ENCODE data around the gene DNAJC30. TPM values are rescaled to one million over a fixed set of nuclear protein-coding genes. Genes with fewer than 3 reads are reported as not detected.

DNAJC30 gene
- total RNA-seq, 1 experiment from 2014 or later = 15.9 TPM

DNA sequence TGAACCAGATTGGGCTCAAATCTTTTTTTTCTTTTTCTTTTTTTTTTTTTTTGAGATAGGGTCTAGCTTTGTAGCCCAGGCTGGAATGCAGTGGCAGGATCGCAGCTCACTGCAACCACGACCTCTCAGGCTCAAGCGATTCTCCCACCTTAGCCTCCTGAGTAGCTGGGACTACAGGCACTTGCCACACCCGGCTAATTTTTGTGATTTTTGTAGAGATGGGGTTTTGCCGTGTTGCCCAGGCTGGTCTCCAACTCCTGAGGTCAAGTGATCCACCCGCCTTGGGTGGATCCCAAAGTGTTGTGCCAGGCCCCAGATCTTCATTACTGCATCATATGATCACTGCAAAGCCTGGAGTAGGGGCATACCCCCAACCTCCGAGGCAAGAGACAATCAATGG, 2.8 kb downstream of the DNAJC30 start:
- no peak overlapping the region for H3K4me3 Mint-ChIP-seq (ENCODE audit: unreplicated experiment)
- no peak overlapping the region for H3K27ac Mint-ChIP-seq (ENCODE audit: unreplicated experiment)
- ChIA-PET CTCF (no interaction called here), POLR2A (no interaction called here)
- Histone ChIP-seq H3K4me1 (peaks cover 11% of the 10 kb centered on the region; the same call in 1 of the 2 replicates), H3K36me3 (ENCODE audit: control insufficient read depth, insufficient read depth, low read length) (peaks cover 3% of the 10 kb centered on the region; the same call in 1 of the 2 replicates), H3K27me3 (replicated peaks; ENCODE audit: control insufficient read depth, insufficient read depth, low read length) (no peaks in the 10 kb centered on the region), H3K9me3 (no peaks in the 10 kb centered on the region), H3K4me3 (ENCODE audit: low read depth, low read length) (no peak overlapping the region)
- H3K36me3 Mint-ChIP-seq (ENCODE audit: insufficient read depth, unreplicated experiment) = peaks cover 35% of the 10 kb centered on the region
- BruUV-seq (replicated peaks) = no TSS peak
- H3K27me3 Mint-ChIP-seq (ENCODE audit: insufficient read depth, unreplicated experiment) = no peaks in the 10 kb centered on the region
- intact Hi-C loops (cut with micrococcal nuclease; ENCODE audit: unreplicated experiment) = no loop called here
- no peak for DNase-seq
- TF ChIP-seq CTCF (IDR thresholded peaks at IDR 0.05; ENCODE audit: insufficient read depth in 1 of 2, low read depth in 1 of 2, low read length in 1 of 2, severe bottlenecking in 1 of 2, unreplicated experiment in 1 of 2) = no peak
- peaks cover 7% of the 10 kb centered on the region for H3K4me1 Mint-ChIP-seq (ENCODE audit: low read depth, unreplicated experiment)
- no peaks in the 10 kb centered on the region for H3K9me3 Mint-ChIP-seq (ENCODE audit: unreplicated experiment)

DNA sequence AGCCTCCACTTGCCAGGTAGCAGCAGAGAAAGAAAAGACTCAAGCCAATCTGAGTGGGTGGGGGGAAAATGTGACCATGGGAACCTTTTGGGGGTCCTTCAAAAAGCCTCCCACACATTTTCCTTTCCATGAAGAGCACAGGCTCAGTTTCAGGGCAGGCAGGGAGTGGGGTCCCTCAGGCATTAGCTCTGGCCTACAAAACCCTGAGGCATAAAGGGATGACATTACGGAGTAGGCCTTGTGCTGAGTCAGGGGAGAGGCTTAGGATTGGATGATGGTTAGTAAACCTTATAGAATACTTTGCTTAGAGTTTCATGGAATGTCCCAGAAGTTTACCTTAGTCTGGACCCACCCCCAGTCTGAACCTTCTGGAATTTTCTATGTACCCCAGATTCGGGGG, 3.5 kb downstream of the DNAJC30 start:
- DNase-seq = no peak
- Histone ChIP-seq H3K27me3 (replicated peaks; ENCODE audit: control insufficient read depth, insufficient read depth, low read length) (no peaks in the 10 kb centered on the region), H3K9me3 (no peaks in the 10 kb centered on the region), H3K4me1 (peaks cover 11% of the 10 kb centered on the region; the same call in 1 of the 2 replicates), H3K4me3 (ENCODE audit: low read depth, low read length) (no peak overlapping the region), H3K36me3 (ENCODE audit: control insufficient read depth, insufficient read depth, low read length) (peaks cover 3% of the 10 kb centered on the region; the same call in 1 of the 2 replicates)
- TF ChIP-seq CTCF (IDR thresholded peaks at IDR 0.05; ENCODE audit: insufficient read depth in 1 of 2, low read depth in 1 of 2, low read length in 1 of 2, severe bottlenecking in 1 of 2, unreplicated experiment in 1 of 2) = no peak
- no TSS peak for BruUV-seq (replicated peaks)
- intact Hi-C loops (cut with micrococcal nuclease; ENCODE audit: unreplicated experiment) = no loop called here
- ChIA-PET POLR2A (no interaction called here), CTCF (no interaction called here)
- no peaks in the 10 kb centered on the region for H3K9me3 Mint-ChIP-seq (ENCODE audit: unreplicated experiment)
- no peak overlapping the region for H3K4me3 Mint-ChIP-seq (ENCODE audit: unreplicated experiment)
- H3K27ac Mint-ChIP-seq (ENCODE audit: unreplicated experiment) = no peak overlapping the region
- peaks cover 7% of the 10 kb centered on the region for H3K4me1 Mint-ChIP-seq (ENCODE audit: low read depth, unreplicated experiment)
- H3K27me3 Mint-ChIP-seq (ENCODE audit: insufficient read depth, unreplicated experiment) = no peaks in the 10 kb centered on the region
- peaks cover 35% of the 10 kb centered on the region for H3K36me3 Mint-ChIP-seq (ENCODE audit: insufficient read depth, unreplicated experiment)

DNA sequence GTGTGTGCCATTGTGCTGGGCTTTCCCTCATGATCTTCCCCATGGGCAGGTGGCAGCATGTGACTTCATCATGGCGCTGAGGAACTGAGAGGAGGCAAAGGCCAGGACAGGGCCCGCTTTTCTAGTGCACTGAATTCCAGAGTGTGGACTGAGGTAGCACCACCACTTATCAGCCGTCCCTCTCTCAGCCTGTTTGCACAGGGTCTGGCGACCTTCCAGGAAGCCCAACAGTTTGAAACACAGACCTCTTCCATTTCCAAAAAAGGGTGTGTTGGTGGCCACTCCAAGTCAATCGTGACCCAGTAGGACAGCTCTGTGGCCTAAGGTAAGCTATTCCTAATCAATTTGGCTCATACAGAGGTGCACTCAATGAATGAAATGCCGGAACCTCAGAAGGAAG, 4.4 kb downstream of the DNAJC30 start:
- H3K4me3 ChIP-seq (ENCODE audit: low read depth, low read length) = no peak overlapping the region
- peaks cover 7% of the 10 kb centered on the region for H3K4me1 Mint-ChIP-seq (ENCODE audit: low read depth, unreplicated experiment)
- H3K4me3 Mint-ChIP-seq (ENCODE audit: unreplicated experiment) = no peak overlapping the region
- H3K4me1 ChIP-seq = peaks cover 11% of the 10 kb centered on the region; the same call in 1 of the 2 replicates
- intact Hi-C loops (cut with micrococcal nuclease; ENCODE audit: unreplicated experiment) = no loop called here
- H3K9me3 Mint-ChIP-seq (ENCODE audit: unreplicated experiment) = no peaks in the 10 kb centered on the region
- ChIA-PET POLR2A (no interaction called here), CTCF (no interaction called here)
- no peak for TF ChIP-seq CTCF (IDR thresholded peaks at IDR 0.05; ENCODE audit: insufficient read depth in 1 of 2, low read depth in 1 of 2, low read length in 1 of 2, severe bottlenecking in 1 of 2, unreplicated experiment in 1 of 2)
- no peaks in the 10 kb centered on the region for H3K27me3 ChIP-seq (replicated peaks; ENCODE audit: control insufficient read depth, insufficient read depth, low read length)
- DNase-seq = no peak
- BruUV-seq (replicated peaks) = no TSS peak
- H3K9me3 ChIP-seq = no peaks in the 10 kb centered on the region
- no peaks in the 10 kb centered on the region for H3K27me3 Mint-ChIP-seq (ENCODE audit: insufficient read depth, unreplicated experiment)
- H3K36me3 ChIP-seq (ENCODE audit: control insufficient read depth, insufficient read depth, low read length) = peaks cover 3% of the 10 kb centered on the region; the same call in 1 of the 2 replicates
- H3K36me3 Mint-ChIP-seq (ENCODE audit: insufficient read depth, unreplicated experiment) = peaks cover 31% of the 10 kb centered on the region
- no peak overlapping the region for H3K27ac Mint-ChIP-seq (ENCODE audit: unreplicated experiment)
